ENCODE results near the gene TRAF3.

The TRAF3 gene

GRCh38 chr14:102953100-102953499 lies 175.9 kb downstream of the TRAF3 start:
- no peak for DNase-seq (ENCODE audit: low read depth)
- TF ChIP-seq CTCF (IDR thresholded peaks at IDR 0.05; ENCODE audit: insufficient read depth, low read depth, low read length, missing control alignments) = no peak
- no peak overlapping the region for H3K4me3 ChIP-seq (ENCODE audit: low read depth, low read length)

DNA sequence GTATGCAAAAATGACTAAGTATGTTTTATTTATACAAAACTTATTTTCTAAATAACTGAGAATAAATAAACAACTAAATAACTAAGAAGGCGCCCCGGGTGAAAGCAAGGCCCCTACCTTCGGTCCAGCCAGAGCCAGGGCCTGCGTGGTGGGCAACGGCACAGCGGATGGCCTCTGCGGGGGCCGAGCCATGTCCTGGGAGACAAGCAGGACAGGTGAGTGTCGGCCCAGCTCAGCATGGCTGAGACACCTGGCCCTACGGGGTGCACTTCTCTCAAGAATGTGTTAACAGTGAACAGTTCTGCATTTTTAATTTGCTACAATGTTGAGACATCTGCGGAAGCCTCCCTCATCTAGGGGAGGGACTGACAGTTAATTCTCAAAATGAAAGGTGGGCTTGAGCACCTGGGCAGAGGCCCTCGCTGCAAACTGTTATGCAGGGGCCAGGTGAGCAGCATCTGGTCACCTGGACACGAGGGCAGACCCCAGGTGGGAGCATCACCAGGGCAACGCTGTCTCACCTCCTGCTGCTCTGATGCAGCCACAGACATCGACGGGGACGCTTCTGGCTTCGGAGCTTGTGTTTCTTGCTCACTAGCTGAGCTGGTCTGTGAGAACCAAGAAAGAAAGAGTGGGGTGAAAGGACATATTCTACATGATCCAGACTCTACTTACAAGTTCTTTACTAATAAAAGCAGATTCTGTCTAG lies 177.0 kb downstream of the TRAF3 start:
- no peak for TF ChIP-seq CTCF (IDR thresholded peaks at IDR 0.05; ENCODE audit: insufficient read depth, low read depth, low read length, missing control alignments)
- H3K4me3 ChIP-seq (ENCODE audit: low read depth, low read length) = no peak overlapping the region
- DNase-seq (ENCODE audit: low read depth) = no peak

DNA sequence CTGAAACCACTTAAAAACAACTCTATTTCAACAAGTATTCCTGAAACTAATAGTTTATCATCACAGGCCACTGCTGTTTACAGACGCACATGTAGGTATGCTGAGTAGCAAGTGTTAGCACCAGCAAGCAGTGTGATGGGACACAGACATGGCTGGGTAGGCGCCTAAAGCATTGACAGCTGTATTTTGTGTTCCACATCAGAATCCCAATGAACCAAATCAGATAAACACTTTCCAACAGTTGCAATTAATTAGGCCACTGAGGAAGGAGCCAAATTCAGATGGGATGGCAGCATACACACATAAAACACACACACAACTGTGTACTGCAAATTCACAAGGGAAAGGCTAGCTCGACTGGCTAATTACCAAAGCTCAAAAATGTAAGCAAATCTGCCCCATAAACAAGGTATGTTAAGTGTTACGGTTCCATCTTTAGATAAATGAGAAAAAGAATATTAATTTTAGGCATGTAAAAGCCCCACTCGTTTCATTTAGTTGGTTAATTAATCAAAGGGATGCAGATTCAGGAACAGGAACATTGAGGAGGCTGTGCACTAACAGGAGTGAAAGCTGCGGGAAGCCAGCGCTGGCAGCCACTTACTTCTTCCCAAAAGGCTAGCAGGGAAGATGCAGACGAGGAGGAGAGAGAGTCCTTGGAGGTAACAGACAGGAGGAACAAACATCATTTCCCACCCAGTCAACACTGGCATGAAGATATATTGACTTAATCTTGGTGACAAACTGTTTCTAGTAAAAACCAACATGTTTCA lies 178.6 kb downstream of the TRAF3 start:
- DNase-seq (ENCODE audit: low read depth) = no peak
- no peak overlapping the region for H3K4me3 ChIP-seq (ENCODE audit: low read depth, low read length)
- no peak for TF ChIP-seq CTCF (IDR thresholded peaks at IDR 0.05; ENCODE audit: insufficient read depth, low read depth, low read length, missing control alignments)

- TF ChIP-seq CTCF (IDR thresholded peaks at IDR 0.05; ENCODE audit: insufficient read depth, low read depth, low read length, missing control alignments) = no peak
- H3K4me3 ChIP-seq (ENCODE audit: low read depth, low read length) = no peak overlapping the region
- DNase-seq (ENCODE audit: low read depth) = no peak
These were observed 180.0 kb downstream of the TRAF3 start for GRCh38 chr14:102957222-102957621.

DNA sequence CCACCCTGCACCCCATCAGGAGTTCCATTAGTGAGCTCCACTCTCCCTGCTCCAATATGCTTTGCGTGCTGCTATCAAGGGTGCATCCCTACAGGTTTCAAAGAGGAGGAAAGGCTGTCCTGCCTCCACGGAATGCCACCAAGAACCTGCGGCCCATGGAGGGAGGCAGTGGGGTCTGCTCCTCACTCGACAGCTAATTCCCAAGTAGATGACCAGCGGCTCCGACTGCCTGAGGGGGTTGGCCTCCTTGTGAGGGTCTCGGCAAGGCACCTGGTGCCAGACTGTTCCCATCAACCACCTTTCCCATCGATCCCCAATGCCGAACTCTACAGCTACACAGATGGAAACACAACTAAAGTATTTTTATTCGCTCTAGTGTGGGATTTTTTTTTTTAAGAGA lies 181.2 kb downstream of the TRAF3 start:
- DNase-seq (ENCODE audit: low read depth) = no peak
- no peak overlapping the region for H3K4me3 ChIP-seq (ENCODE audit: low read depth, low read length)
- TF ChIP-seq CTCF (IDR thresholded peaks at IDR 0.05; ENCODE audit: insufficient read depth, low read depth, low read length, missing control alignments) = no peak
